ENCODE data around the gene PIGBOS1. TPM values are rescaled to one million over a fixed set of nuclear protein-coding genes. Genes with fewer than 3 reads are reported as not detected.

PIGBOS1 gene
- total RNA-seq, 1 experiment from 2014 or later: 13.3 TPM

DNA sequence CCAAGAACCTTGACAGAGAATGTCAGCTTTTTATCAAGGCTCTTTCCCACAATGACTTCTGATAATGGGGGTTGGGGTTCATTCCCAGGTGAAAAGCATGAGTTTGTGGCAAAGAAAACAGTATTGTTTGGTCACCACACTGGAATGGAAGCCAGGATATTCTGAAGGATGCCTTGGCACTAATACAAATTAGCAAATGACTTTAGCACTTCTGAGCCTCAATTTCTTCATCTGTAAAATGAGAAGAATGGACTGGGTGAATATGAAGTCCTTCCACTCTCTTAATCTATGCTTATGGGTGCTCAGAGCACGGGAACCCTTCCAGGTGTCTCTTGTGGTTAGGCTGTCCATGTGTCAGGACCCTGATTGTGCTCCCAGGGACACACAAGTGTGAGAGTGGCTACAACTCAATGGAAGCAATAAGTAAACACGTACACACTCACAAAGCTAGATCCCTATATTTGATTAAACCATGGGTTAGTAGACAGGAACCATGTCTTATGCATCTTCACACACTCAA, 50.7 kb downstream of the PIGBOS1 start:
- Histone ChIP-seq H3K9me3 (ENCODE audit: low read depth, low read length, poor library complexity, severe bottlenecking) (no peaks in the 10 kb centered on the region), H3K36me3 (ENCODE audit: insufficient read depth, low read length, poor library complexity, severe bottlenecking) (no peaks in the 10 kb centered on the region), H3K4me1 (ENCODE audit: insufficient read depth, low read length, poor library complexity, severe bottlenecking) (no peaks in the 10 kb centered on the region), H3K27ac (ENCODE audit: low read depth, low read length, poor library complexity, severe bottlenecking) (no peak overlapping the region), H3K27me3 (replicated peaks; ENCODE audit: insufficient read depth, low read depth, low read length, poor library complexity) (no peaks in the 10 kb centered on the region), H3K4me3 (ENCODE audit: low read depth, low read length, poor library complexity, severe bottlenecking) (no peak overlapping the region)
- no TSS peak for BruUV-seq (replicated peaks)
- POLR2A ChIA-PET (ENCODE audit: low non-redundant PET): no interaction called here
- TF ChIP-seq EZH2 (IDR thresholded peaks at IDR 0.05; ENCODE audit: borderline replicate concordance, low read depth, low read length, poor library complexity, severe bottlenecking): no peak
- intact Hi-C loops (cut with micrococcal nuclease; ENCODE audit: unreplicated experiment): no loop called here
- DNase-seq (ENCODE audit: low spot score): no peak
- CTCF ChIA-PET: no interaction called here

DNA sequence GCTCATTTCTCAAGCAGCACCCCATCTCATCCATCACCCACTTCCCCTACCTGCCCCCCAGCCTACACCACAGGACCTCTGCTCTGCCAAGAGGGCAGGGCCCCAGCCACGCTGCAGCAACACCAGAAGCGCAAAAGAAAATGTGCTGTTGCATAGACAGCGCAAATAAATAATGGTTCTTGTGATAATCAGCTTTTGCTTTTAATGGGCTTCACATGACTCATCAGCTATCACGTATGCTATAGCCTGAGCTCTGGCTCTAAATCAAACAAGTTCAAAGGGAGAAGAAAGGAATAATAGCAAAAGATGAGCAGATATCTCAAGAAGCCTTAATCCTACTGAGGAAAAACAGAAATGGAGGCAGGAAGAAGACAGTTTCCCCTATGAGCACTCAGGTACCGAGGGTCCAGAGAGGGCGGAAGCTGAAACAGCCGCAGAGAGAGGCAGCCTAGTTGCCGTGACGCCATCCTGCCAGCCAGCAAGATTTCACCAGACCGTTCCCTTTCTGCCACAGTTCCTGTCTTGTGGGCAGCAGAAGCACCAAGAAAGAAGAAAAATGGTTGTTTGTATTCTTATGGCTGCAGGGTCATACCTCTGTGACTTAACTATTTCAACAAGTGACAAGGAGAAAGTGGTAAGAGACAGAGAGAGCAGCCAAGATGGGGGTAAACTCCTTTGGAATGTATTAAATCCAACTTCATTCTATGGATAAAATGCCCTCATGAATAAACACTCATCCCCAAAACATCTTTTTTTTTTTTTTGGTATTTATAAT, 51.3 kb downstream of the PIGBOS1 start:
- TF ChIP-seq, protein P1, sequence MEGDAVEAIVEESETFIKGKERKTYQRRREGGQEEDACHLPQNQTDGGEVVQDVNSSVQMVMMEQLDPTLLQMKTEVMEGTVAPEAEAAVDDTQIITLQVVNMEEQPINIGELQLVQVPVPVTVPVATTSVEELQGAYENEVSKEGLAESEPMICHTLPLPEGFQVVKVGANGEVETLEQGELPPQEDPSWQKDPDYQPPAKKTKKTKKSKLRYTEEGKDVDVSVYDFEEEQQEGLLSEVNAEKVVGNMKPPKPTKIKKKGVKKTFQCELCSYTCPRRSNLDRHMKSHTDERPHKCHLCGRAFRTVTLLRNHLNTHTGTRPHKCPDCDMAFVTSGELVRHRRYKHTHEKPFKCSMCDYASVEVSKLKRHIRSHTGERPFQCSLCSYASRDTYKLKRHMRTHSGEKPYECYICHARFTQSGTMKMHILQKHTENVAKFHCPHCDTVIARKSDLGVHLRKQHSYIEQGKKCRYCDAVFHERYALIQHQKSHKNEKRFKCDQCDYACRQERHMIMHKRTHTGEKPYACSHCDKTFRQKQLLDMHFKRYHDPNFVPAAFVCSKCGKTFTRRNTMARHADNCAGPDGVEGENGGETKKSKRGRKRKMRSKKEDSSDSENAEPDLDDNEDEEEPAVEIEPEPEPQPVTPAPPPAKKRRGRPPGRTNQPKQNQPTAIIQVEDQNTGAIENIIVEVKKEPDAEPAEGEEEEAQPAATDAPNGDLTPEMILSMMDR (conservative IDR thresholded peaks at IDR 0.05; ENCODE audit: low read depth, low read length): no peak
- TF ChIP-seq EZH2 (IDR thresholded peaks at IDR 0.05; ENCODE audit: borderline replicate concordance, low read depth, low read length, poor library complexity, severe bottlenecking): no peak
- Histone ChIP-seq H3K9me3 (ENCODE audit: low read depth, low read length, poor library complexity, severe bottlenecking) (no peaks in the 10 kb centered on the region), H3K4me3 (ENCODE audit: low read depth, low read length, poor library complexity, severe bottlenecking) (no peak overlapping the region), H3K27me3 (replicated peaks; ENCODE audit: insufficient read depth, low read depth, low read length, poor library complexity) (no peaks in the 10 kb centered on the region), H3K4me1 (ENCODE audit: insufficient read depth, low read length, poor library complexity, severe bottlenecking) (no peaks in the 10 kb centered on the region), H3K27ac (ENCODE audit: low read depth, low read length, poor library complexity, severe bottlenecking) (no peak overlapping the region), H3K36me3 (ENCODE audit: insufficient read depth, low read length, poor library complexity, severe bottlenecking) (no peaks in the 10 kb centered on the region)
- ChIA-PET POLR2A (ENCODE audit: low non-redundant PET) (no interaction called here), CTCF (interaction anchor here (0.5 kb wide), 1 partner anchor 167 kb away, joined by 4 read pairs; no protein-coding TSS in a partner anchor)
- intact Hi-C loops (cut with micrococcal nuclease; ENCODE audit: unreplicated experiment): no loop called here
- DNase-seq (ENCODE audit: low spot score): peak; percentile 17
- BruUV-seq (replicated peaks): no TSS peak

Other genes with a start within 250 kb of the PIGBOS1 start
- 111 and 118 TPM in 2 replicates for gene RSL24D1, start 122.2 kb downstream of the PIGBOS1 start, total RNA-seq (2021)
- 1.7 and 1.8 TPM in 2 replicates for gene RAB27A, start 29.3 kb downstream of the PIGBOS1 start, total RNA-seq (2021)
- 8.3 and 9.6 TPM in 2 replicates for gene PIGB, start 99 bp upstream of the PIGBOS1 start, total RNA-seq (2021)
- gene CCPG1, start 89.2 kb upstream of the PIGBOS1 start, total RNA-seq (2021): 27.5 and 31.9 TPM in 2 replicates
- gene PIERCE2, start 89.4 kb upstream of the PIGBOS1 start, total RNA-seq (2021): 0.86 and 1.7 TPM in 2 replicates
- gene DNAAF4, start 189.1 kb upstream of the PIGBOS1 start, total RNA-seq (2021): 3.3 and 4.3 TPM in 2 replicates